K562 (cell line): ENCODE measurements around the gene QRICH1. TPM values are rescaled to one million over a fixed set of nuclear protein-coding genes. Genes with fewer than 3 reads are reported as not detected.

Experiments
- ADNP ChIP-seq: fragments of 200-800 bp; sonication (Bioruptor generic); IDR thresholded peaks from 2 replicates; pipeline ENCODE4 v1.6.1; 2016; ENCODE audit warnings: missing genetic modification characterization, missing compliant biosample characterization
- BRCA1 ChIP-seq, 2 experiments: fragments of 450-650 bp in 1 of 2; sonication (generic) in 1 of 2; formaldehyde crosslinking in 1 of 2; IDR thresholded peaks; 2 replicates each; pipeline versions ENCODE4 v1.5.0 to v1.6.1; 2017 to 2020; ENCODE audit warnings: mild to moderate bottlenecking in 1 of 2, missing genetic modification reagents in 1 of 2
- CTCFL ChIP-seq: IDR thresholded peaks from 2 replicates; pipeline ENCODE4 v1.6.1; 2011; ENCODE audit warnings: borderline replicate concordance, low read depth, mild to moderate bottlenecking, moderate library complexity, low read length; ENCODE audit not compliant: insufficient read depth, poor library complexity, severe bottlenecking
- NEUROD1 ChIP-seq: fragments of 150-350 bp; IDR thresholded peaks from 2 replicates; pipeline ENCODE4 v1.6.1; 2014; ENCODE audit warnings: borderline replicate concordance, low read length, low read depth; ENCODE audit not compliant: partially characterized antibody
- NFE2L1 ChIP-seq: fragments of 450-650 bp; IDR thresholded peaks from 2 replicates; pipeline ENCODE4 v1.6.1; 2016; ENCODE audit warnings: missing genetic modification characterization, low read depth, mild to moderate bottlenecking, missing compliant biosample characterization, moderate library complexity, borderline replicate concordance
- NR4A1 ChIP-seq, 2 experiments: fragments of 250-450 bp in 1 of 2; fragments of 450-650 bp in 1 of 2; sonication (Bioruptor Pico) in 1 of 2; IDR thresholded peaks; 2 replicates each; pipeline versions ENCODE4 v1.4.0 to v1.6.1; 2016 to 2020; ENCODE audit warnings: mild to moderate bottlenecking in 2 of 2, missing compliant biosample characterization in 1 of 2, missing genetic modification characterization in 1 of 2, moderate library complexity in 1 of 2
- POLR2A ChIP-seq: fragments of 450-650 bp; conservative IDR thresholded peaks from 2 replicates; pipeline ENCODE4 v1.6.1; 2016
- RCOR1 ChIP-seq, 2 experiments: IDR thresholded peaks; 2 replicates each; pipeline ENCODE4 v1.6.1; 2012; ENCODE audit warnings: low read depth in 2 of 2, low read length in 2 of 2, borderline replicate concordance in 1 of 2, improper control_type of control experiment in 1 of 2
- RFX5 ChIP-seq: IDR thresholded peaks from 2 replicates; pipeline ENCODE4 v1.6.1; 2011; ENCODE audit warnings: low read depth, mild to moderate bottlenecking, improper control_type of control experiment, low read length
- TCF3 ChIP-seq: sonication (generic); formaldehyde crosslinking; IDR thresholded peaks from 2 replicates; pipeline ENCODE4 v1.4.0; 2020; ENCODE audit warnings: mild to moderate bottlenecking, missing genetic modification reagents
- TSHZ1 ChIP-seq: fragments of 250-450 bp; sonication (Bioruptor Pico); IDR thresholded peaks from 2 replicates; pipeline ENCODE4 v1.4.0; 2020; ENCODE audit warnings: mild to moderate bottlenecking, moderate library complexity
- ZKSCAN1 ChIP-seq: fragments of 150-350 bp; IDR thresholded peaks from 2 replicates; pipeline ENCODE4 v1.6.1; 2016; ENCODE audit warnings: low read depth, low read length
- ZNF274 ChIP-seq: IDR thresholded peaks from 2 replicates; pipeline ENCODE4 v1.6.1; 2011; ENCODE audit warnings: low read depth, mild to moderate bottlenecking, low read length, moderate library complexity, borderline replicate concordance
- polyA plus RNA-seq, 8 experiments: library from polyadenylated mRNA; depleted of rRNA in 4 of 8; stranded (reverse) in 5 of 8; unstranded in 3 of 8; fragments of >200 nt; fragmentation: Nextera tagmentation in 2 of 8; fragmentation: Illumina TruSeq in 1 of 8; extraction: Ambion mirVana in 2 of 8; extraction: Trizol in 1 of 8; gene quantifications; 2 replicates each; pipeline versions ENCODE4 v1.2.1 to v1.2.3, GENCODE V29; 2011 to 2014; ENCODE audit warnings: inconsistent platforms in 1 of 8, missing spikeins in 1 of 8
- total RNA-seq, 7 experiments: library from RNA; depleted of rRNA in 6 of 7; stranded (reverse); fragments of >200 nt in 6 of 7; fragmentation: Illumina TruSeq in 2 of 7; extraction: Trizol in 2 of 7; gene quantifications; 2 replicates each; pipeline versions ENCODE4 v1.2.1 to v1.2.3, GENCODE V29; 2011 to 2021; ENCODE audit warnings: low replicate concordance in 1 of 7
- TF ChIP-seq, protein P1 (sequence below), 2 experiments: fragments of 450-650 bp; conservative IDR thresholded peaks; 2 replicates each; pipeline ENCODE4 v1.6.1; 2017; ENCODE audit warnings: mild to moderate bottlenecking in 2 of 2, moderate library complexity in 2 of 2
- TF ChIP-seq, protein P2 (sequence below), 3 experiments: fragments of 200-800 bp in 1 of 3; sonication (Bioruptor generic) in 1 of 3; sonication (generic) in 1 of 3; formaldehyde crosslinking in 1 of 3; IDR thresholded peaks; 2 replicates each; pipeline versions ENCODE4 v1.6.1 to v1.8.0; 2016 to 2022; ENCODE audit warnings: mild to moderate bottlenecking in 2 of 3, missing compliant biosample characterization in 2 of 3, missing genetic modification characterization in 2 of 3, missing genetic modification reagents in 1 of 3

Gene QRICH1
- total and polyA plus RNA-seq, 9 of the 15 experiments (the other 6 are each of a cell fraction or from before 2014, with no cell fraction given) = 20.1 to 99.2 (median 56.7) TPM

GRCh38 chr3:49028673-49029562 is 65.0 kb downstream of the QRICH1 start, which contains the start of gene IMPDH2 (continued):
- TF ChIP-seq TSHZ1 (CRISPR knock-in tag) (no peak), TCF3 (CRISPR knock-in tag) (no peak; the same call in 1 of the 2 replicates), NFE2L1 (tag) (no peak), RCOR1 (IDR thresholded peaks at IDR 0.05; ENCODE audit: borderline replicate concordance in 1 of 2, low read depth in 2 of 2, low read length in 2 of 2) (peak in 1 of 2 experiments; percentile 10; a peak in 1 of 4 replicates), CTCFL (peak; percentile 31), NEUROD1 (peak; percentile 56), NR4A1 (CRISPR knock-in tag; IDR thresholded peaks at IDR 0.05) (peak; percentile 62; the same call in 1 of the 2 replicates), NR4A1 (tag; IDR thresholded peaks at IDR 0.05) (no peak), BRCA1 (IDR thresholded peaks at IDR 0.05) (no peak), BRCA1 (CRISPR knock-in tag; IDR thresholded peaks at IDR 0.05) (no peak), POLR2A (peak; percentile 98), ZNF274 (no peak), ZKSCAN1 (no peak), RFX5 (no peak), ADNP (tag) (no peak)
- TF ChIP-seq, protein P1, sequence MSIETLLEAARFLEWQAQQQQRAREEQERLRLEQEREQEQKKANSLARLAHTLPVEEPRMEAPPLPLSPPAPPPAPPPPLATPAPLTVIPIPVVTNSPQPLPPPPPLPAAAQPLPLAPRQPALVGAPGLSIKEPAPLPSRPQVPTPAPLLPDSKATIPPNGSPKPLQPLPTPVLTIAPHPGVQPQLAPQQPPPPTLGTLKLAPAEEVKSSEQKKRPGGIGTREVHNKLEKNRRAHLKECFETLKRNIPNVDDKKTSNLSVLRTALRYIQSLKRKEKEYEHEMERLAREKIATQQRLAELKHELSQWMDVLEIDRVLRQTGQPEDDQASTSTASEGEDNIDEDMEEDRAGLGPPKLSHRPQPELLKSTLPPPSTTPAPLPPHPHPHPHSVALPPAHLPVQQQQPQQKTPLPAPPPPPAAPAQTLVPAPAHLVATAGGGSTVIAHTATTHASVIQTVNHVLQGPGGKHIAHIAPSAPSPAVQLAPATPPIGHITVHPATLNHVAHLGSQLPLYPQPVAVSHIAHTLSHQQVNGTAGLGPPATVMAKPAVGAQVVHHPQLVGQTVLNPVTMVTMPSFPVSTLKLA (conservative IDR thresholded peaks at IDR 0.05) = peak; percentile 57 to 80
- TF ChIP-seq, protein P2, sequence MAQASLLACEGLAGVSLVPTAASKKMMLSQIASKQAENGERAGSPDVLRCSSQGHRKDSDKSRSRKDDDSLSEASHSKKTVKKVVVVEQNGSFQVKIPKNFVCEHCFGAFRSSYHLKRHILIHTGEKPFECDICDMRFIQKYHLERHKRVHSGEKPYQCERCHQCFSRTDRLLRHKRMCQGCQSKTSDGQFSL (CRISPR knock-in tag; IDR thresholded peaks at IDR 0.05) = no peak
- TF ChIP-seq, protein P2 (tag; IDR thresholded peaks at IDR 0.05) = no peak
